Endothelial cell of umbilical vein (primary cell): ENCODE data around the gene COL9A3.

Experiments
- EZH2 ChIP-seq: IDR thresholded peaks from 2 replicates; pipeline ENCODE4 v1.6.1; 2012; ENCODE audit warnings: borderline replicate concordance, low read depth, mild to moderate bottlenecking, moderate library complexity, low read length, inconsistent platforms; ENCODE audit not compliant: severe bottlenecking
- FOS ChIP-seq: IDR thresholded peaks from 2 replicates; pipeline ENCODE4 v1.6.1; 2011; ENCODE audit warnings: mild to moderate bottlenecking, low read length, moderate library complexity, borderline replicate concordance; ENCODE audit not compliant: insufficient read depth
- JUN ChIP-seq: IDR thresholded peaks from 2 replicates; pipeline ENCODE4 v1.6.1; 2011; ENCODE audit warnings: borderline replicate concordance, low read depth; ENCODE audit not compliant: insufficient read length, insufficient read depth
- MYC ChIP-seq: IDR thresholded peaks from one replicate; pipeline ENCODE4 v1.6.1; 2011; ENCODE audit warnings: mild to moderate bottlenecking, low read depth, low read length
- POLR2A ChIP-seq: IDR thresholded peaks from 2 replicates; pipeline ENCODE4 v1.6.1; 2012; ENCODE audit warnings: low read depth, mild to moderate bottlenecking, control low read depth, low read length
- POLR2AphosphoS5 ChIP-seq: IDR thresholded peaks from 2 replicates; pipeline ENCODE4 v1.6.1; 2012; ENCODE audit warnings: low read depth, mild to moderate bottlenecking, control low read depth, low read length, moderate library complexity; ENCODE audit not compliant: insufficient read depth
- TF ChIP-seq, protein P1 (sequence below), 2 donors: IDR thresholded peaks; 1 replicate in 1 of 2; 2 replicates in 1 of 2; pipeline ENCODE4 v1.5.1; 2011; ENCODE audit warnings: low read length in 2 of 2, mild to moderate bottlenecking in 2 of 2, moderate library complexity in 2 of 2, control low read depth in 1 of 2, inconsistent platforms in 1 of 2, low read depth in 1 of 2; ENCODE audit not compliant: insufficient read depth in 1 of 2; ENCODE audit errors: extremely low read depth in 1 of 2
- TF ChIP-seq, protein P2 (sequence below): IDR thresholded peaks from 2 replicates; pipeline ENCODE4 v1.6.1; 2011; ENCODE audit not compliant: insufficient read depth, insufficient read length

DNA sequence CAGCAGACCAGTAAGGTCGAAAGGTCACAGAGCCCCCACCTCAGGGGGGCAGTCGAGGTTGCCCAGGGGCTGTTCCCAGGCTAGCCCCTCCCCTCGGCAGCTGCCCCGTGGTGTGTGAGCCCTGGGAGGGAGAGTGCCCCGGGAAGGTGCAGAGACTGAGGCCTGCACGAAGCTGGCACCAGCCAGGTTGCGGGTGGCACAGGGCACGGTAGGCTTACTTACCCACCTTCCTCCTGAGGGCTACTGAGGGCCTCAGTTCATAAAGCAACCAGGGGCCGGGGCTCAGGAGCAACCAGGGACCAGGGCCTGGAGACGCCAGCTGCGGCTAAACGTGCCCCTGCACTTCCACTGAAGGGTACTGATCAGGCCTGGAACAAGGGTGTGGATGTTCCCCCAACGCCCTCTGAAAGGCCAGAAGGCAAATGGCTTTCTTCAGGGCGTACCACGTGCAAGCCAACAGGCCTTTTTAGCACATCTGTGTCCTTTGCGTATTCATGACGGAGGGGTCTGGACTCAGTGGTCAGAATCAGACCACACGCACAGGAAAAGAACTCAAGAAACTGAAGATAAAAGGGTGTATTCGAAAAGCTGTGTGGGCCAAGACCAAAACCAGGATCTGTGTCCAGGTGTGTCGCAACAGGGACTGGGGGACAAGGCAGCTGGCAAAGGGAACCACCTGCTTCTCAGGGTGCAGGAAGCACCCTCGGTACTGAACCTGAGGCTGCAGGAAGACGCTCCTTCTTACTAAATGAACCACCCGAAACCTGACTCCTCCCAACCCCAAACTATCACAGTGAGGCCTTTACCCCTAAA, 69.3 kb downstream of the COL9A3 start:
- TF ChIP-seq, protein P1, sequence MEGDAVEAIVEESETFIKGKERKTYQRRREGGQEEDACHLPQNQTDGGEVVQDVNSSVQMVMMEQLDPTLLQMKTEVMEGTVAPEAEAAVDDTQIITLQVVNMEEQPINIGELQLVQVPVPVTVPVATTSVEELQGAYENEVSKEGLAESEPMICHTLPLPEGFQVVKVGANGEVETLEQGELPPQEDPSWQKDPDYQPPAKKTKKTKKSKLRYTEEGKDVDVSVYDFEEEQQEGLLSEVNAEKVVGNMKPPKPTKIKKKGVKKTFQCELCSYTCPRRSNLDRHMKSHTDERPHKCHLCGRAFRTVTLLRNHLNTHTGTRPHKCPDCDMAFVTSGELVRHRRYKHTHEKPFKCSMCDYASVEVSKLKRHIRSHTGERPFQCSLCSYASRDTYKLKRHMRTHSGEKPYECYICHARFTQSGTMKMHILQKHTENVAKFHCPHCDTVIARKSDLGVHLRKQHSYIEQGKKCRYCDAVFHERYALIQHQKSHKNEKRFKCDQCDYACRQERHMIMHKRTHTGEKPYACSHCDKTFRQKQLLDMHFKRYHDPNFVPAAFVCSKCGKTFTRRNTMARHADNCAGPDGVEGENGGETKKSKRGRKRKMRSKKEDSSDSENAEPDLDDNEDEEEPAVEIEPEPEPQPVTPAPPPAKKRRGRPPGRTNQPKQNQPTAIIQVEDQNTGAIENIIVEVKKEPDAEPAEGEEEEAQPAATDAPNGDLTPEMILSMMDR (IDR thresholded peaks at IDR 0.05; ENCODE audit: extremely low read depth in 1 of 2, insufficient read depth in 1 of 2, low read depth in 1 of 2, low read length in 2 of 2): no peak
- no peak for TF ChIP-seq POLR2A
- no peak for TF ChIP-seq FOS
- TF ChIP-seq POLR2AphosphoS5: no peak
- no peak for TF ChIP-seq EZH2
- TF ChIP-seq MYC: no peak
- TF ChIP-seq, protein P2, sequence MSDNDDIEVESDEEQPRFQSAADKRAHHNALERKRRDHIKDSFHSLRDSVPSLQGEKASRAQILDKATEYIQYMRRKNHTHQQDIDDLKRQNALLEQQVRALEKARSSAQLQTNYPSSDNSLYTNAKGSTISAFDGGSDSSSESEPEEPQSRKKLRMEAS: no peak
- TF ChIP-seq JUN: no peak
